GM19023 (cell line): ENCODE results near the gene ECHDC3.

Experiments used
- ATAC-seq: cut with Tn5 transposase; IDR thresholded peaks from one replicate; pipeline ENCODE4 v1.9.1; 2021; ENCODE audit warnings: mild to moderate bottlenecking, moderate library complexity; ENCODE audit not compliant: unreplicated experiment

ECHDC3 gene

DNA sequence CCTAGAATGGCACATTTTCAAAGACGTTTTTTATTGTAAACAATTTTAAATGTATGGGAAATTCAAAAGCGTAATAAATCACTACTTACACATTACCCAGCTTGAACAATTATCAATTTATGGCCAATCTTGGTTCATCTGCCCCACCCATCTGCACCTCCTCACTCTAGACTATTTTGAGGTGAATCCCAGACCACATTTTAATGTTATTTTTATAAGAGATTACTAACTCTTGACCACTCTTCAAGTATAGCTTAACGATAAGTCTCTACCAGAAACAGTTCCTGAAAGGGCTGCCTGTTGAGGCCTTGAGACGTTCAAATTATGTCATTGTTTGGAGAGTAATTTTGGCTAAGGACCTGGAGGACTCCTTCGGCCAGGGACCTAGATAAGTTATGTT, 33.2 kb downstream of the ECHDC3 start:
- ATAC-seq = no peak

DNA sequence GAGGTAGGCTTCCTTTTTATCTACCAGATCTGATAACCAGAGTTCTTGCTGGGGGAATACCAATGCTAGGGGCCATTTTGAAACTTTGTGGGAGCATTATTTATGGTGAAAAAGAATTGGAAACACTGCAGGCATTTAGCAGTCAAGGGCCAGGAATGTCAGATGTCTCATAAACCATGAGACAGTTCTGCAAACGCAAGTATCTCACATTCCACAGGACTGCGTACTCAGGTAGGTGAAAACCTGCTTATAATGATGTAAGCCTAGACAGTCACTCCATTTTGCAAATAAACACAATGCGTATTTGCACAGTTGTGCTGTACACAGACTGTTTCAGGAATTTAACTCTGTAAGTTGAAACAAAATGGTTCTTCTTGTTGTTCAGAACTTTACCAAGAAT, 33.9 kb downstream of the ECHDC3 start:
- no peak for ATAC-seq

DNA sequence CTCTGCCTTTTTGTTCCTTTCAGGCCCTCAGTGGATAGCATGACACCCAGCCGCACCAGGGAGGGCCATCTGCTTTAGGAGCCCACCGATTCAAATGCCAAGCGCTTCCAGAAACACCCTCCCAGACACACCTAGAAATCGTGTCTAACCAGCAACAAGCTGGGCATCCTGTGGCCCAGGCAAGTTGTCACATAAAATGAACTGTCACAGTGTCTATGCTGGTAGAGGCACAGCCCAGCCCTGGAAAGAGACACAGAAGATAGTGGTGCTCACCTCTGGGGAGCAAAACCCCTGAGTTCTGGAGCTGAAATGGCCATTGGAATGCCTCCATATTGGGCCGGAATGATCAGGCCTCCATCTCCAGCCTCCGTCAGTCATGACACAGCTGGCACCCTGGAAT, 38.9 kb downstream of the ECHDC3 start:
- ATAC-seq = no peak

DNA sequence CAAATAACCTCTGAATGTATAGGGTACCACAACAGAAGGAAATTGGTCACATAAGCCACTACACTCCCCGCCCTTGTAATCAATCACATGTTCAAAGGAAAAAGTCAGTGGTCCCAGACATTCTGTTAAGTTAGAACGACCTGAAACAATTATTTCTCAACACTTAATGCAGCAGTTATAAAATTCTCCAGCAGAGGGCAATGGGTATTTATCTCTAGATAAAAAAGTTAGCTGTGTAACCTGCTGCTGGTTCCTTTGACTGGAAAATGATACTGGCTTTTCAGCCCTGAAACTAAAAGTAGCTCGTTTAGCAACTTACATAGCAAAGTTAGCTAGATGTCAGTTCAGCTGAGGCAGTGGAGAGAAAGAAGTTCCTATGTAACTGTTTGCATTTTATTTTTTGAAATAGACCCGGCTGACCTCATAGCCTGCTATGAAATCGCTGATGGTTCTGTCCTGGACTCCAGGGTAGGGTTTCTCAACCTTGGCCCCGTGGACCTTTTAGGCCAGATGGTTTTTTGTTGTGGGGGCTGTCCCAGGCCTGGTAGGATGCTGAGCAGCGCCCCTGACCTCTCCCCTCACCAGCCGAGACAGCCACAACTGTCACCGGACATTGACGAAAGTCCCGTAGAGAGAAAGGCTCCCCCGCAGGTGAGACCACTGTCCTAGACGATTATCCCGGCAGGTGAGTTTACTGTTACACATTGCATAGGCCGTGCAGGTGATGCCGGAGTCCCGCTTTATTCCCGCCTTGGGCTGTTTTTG, 40.8 kb downstream of the ECHDC3 start:
- ATAC-seq = no peak

DNA sequence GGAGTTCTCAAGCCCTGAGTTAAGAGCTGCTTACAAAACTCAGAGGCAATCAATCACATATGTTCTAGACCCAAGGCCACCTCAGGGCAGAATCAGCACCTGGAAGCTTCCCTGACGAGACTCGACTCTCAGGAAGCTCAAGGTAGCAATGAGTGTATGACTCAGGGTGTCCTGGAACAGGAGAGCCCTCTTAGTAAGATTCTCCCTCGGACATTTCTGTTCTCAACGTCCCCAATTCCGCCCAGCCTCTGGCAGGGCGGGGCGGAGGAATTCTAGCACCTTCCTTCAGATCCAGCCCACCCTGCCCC, 41.3 kb downstream of the ECHDC3 start:
- ATAC-seq = no peak

DNA sequence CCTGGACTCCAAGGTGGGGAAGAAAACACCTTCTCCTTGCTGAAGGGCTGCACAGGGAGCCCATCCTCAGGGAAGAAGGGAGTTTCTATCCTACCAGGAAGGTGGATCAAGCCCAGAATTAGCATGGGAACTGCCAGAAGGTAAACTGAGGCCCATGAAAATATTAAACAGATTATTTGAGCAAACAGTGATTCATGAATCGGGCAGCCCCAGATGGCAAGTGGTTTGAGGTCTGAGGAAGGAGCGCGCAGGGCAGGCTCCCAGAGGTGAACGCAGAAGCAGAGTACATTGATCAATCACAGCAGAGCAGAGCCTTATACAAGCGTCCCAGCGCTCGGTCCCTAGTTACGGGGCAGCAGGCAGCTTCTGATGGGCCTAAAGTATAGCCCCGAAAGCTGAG, 45.2 kb downstream of the ECHDC3 start:
- ATAC-seq = no peak

DNA sequence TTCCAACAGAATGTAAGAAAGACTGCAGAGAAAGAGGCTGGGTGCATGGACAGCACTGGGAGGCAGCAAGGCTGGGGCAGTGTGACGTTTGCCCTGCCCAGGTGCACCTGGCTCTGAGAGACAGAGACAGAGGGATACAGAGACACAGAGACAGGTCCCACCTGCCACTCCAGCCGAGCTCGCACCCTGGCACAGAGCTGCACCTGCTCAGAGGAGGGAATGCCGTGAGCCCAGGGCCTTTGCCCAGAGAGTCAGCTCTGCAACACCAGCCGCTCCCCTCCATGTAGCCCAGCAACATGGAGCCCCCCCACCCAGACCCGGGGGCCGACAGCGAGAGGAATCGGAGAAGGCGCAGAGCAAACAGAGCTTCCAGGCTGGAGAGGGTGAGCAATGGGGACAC, 45.7 kb downstream of the ECHDC3 start:
- ATAC-seq = no peak

DNA sequence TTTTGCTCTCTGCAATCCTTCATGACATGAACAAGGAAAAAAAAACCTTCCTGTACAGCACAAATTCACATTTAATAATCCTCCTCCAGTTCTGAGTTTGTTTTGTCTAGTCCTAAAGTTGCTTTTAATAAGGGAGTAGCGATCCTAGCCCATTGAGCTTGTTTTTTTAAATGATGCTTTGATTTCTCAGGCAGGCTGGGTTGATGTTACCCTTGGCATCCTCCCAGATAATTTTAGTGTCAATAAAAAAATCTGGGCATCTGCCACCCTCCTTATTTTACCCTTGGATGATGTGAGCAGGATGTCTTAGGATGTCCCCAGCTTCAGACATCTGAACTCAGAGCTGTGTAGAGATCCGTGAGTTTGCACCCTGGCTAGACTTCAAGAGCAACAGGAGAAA, 47.1 kb downstream of the ECHDC3 start:
- ATAC-seq = no peak

DNA sequence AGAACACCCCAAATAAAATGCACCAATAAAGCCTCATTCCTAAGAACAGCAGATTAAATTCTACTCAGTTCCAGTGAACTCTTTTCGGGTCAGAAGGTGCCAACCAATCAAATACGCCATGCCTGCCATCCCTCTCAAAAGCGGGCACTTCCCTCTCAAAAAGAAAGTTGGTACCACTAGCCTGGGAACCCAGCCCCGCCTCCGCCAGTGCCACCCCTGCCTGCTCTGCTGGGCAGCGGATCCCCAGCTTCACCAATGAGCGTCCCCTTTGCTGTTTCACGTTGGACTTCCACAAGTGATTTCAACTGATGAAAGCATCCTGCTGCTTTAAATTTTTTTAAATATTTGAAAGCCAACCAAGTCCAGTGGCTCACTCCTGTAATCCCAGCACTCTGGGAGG, 47.8 kb downstream of the ECHDC3 start:
- no peak for ATAC-seq

DNA sequence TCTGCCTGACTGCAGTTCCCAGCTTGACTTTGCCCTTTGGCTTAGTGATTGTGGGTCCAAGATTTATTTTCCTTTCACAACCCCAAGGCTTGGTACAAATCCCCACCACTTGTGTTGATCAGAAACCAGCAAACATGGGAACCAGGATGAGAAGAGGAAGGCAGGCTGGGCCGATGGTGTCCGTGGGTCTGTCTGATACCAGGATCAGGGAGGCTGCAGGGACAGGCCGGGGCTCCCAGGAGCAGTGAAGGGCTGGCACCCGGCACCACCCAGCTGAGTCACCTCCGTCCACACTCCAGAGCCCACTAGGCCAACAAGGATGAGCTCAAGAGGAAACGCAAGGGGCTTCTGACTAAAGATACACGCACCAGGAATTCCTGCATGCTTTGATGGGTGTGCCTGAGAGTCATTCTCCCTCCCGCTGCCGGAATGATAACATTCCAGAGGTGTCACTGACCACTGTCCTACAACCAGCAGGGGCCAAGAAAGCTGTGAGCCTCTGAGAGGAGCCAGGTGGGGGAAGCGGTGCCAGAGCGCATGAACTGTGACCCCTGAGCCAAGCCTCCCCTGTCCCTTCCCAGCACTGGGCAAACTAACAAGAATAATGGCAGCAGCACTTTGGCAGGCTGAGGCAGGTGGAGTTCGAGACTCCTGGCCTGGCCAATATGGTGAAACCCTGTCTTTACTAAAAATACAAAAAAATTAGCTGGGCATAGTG, 51.7 kb downstream of the ECHDC3 start:
- no peak for ATAC-seq

DNA sequence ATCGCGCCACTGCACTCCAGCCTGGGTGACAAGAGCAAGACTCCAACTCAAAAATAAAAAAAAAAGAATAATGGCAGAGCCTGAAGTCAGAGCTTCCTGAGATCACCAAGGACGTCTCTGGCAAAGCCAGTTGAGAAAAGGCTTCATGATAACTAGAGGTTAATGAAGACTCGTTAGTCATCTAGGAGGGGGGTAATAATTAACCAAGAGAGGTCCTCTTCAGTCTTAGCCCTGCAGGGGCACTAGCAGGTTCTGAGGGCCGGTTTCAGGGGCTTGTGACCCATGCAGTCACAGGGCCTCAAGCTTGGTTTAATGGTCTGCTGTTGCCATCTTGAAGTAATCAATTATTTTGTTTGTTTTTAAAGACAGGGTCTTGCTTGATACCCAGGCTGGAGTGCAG, 52.4 kb downstream of the ECHDC3 start:
- no peak for ATAC-seq

DNA sequence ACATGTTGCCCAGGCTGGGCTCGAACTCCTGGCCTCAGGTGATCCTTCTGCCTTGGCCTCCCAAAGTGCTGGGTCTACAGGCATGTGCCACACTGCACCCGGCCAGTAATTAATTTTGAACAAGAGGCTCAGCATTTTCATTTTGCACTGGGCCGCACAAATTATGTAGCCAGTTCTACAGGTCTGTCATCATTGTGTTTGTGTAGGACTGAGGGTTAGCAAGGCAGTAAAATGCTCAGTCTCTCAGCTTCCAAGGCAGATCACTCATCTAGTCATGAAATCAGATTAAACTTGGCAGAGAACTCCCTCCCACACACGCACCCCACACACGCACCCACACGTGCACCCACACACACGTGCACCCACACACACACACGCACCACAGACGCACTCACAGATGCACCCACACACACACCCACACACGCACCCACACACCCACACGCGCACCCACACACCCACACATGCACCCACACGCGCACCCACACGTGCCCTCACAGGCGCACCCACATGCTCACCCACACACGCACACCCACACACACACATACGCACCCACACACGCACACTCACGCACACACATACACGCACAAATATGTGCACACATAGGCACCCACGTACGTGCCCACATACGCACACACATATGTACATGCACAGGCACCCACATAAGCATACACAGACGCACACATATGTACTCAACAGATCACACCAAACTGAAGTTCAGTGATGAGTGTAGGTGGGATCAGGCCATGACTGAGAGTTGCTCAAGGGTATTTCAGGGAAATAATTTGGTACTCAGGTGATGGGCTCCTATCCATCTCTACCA, 53.1 kb downstream of the ECHDC3 start:
- no peak for ATAC-seq

DNA sequence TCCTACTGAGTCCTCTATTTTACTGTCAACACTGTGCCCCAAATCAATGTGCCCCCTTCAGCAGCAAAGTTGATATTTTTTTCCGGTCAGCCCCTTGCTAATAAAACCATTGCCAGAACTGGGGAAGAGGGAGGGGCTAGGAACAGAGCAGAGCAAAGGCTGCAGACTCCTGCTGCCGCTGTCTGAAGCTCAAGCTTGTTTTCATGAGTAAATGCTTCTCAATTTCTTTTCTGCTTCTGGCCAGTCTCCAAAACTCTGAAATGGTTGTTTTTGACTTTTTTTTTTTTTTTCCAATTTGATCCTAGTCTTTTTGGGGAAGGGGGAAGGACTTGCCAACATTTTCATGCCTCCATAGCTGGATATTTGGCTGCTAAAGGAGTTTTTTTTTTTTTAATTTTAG, 54.3 kb downstream of the ECHDC3 start:
- ATAC-seq = no peak

DNA sequence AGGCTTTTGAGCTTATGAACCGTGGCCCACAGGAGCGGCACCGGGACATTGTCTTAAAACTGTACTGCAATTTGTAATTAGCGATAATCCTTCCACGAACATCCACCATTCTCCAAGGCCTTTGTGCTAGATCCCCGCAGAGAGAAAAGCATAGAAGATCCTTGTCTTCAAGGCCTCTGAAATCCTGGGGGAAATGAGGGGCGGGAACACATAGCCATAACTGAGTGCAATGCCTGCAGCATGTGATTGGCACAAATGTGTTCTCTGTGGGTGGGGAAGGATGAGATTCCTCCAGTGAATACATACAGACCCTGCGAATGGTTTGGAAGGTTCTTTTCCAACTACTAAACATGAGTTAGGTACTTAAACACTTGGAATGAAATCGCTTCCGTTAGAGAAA, 55.1 kb downstream of the ECHDC3 start:
- no peak for ATAC-seq

DNA sequence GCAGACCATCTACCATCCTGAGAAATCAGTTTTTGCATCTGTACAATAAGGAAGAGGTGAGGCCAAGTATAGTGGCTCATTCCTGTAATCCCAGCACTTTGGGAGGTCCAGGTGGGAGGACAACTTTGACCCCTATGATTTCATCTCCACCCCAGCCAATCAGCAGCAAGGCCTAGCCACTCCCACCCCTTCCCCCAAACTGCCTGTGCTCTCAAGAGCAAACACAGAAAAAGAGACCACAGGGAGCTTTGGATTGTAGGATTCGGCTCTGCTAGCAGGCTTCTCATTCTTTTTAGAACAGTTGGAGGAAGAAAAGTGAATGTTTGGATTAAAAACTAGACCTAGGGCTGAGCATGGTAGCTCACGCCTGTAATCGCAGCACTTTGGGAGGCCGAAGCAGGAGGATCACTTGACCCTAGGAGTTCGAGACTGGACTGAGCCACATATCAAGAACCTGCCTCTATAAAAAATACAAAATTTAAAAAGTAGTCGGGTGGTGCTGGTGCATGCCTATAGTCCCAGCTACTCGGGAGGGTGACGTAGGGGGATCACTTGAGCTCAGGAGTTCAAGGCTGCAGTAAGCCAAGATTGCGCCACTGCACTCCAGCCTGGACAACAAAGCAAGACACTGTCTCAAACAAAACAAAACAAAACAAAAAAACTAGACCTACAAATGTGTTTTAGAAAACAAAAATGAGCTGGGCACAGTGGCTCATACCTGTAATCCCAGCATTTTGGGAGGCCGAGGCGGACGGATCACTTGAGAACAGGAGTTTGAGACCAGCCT, 55.9 kb downstream of the ECHDC3 start:
- ATAC-seq = no peak

DNA sequence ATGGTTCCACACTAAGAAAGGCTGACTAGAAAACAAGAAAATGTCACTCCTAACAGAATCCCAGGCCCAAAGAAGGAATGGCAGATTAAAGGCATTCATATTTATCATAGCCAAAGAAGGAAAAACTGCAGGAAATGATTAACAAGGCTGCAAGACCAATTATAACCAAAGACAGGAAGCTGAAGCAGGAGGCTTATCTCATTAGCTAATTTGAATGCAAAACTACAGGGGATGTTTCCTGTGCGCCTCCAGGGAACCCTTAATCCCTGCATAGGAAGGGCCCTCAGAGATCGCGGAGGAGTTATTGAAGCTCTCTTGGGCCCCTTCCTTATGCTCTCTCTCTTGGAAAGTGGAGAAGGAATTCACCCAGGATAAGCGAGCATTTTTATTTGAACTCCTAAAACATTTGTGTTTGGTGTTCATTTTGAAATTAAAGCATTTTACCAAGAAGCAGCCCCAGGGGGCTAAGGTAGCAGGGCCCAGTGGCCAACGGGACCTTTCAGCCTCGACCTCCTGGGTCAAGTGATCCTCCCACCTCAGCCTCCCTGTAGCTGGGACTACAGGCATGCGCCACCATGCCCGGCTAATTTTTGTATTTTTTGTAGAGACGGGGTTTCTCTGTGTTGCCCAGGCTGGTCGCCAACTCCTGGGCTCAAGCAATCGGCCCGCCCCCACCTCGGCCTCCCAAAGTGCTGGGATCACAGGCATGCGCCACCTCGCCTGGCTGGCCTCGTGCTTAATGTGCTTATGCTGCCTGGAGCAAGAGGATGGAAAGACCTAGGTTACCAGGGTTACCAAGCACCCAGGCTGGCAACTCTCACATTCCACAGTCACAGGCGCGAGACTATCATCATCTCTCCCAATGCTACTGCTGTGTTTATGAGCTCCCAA, 56.9 kb downstream of the ECHDC3 start:
- no peak for ATAC-seq

DNA sequence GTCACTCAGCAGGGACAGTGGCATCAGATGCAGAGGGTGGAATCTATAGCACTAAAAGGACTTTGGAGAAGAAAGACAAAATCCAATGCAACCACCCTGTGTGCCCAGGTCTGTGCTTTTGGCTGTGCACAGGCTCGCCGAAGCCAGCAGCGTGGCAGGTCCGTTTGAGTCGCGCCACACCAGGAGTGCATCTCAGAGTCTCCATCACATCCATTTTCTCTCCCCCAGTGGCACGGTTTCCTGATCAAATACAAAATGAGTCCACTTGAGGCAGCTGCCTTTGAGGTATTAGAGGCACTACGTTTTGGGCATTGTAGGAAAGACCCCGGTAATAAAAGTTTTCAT, 57.5 kb downstream of the ECHDC3 start:
- ATAC-seq = no peak

DNA sequence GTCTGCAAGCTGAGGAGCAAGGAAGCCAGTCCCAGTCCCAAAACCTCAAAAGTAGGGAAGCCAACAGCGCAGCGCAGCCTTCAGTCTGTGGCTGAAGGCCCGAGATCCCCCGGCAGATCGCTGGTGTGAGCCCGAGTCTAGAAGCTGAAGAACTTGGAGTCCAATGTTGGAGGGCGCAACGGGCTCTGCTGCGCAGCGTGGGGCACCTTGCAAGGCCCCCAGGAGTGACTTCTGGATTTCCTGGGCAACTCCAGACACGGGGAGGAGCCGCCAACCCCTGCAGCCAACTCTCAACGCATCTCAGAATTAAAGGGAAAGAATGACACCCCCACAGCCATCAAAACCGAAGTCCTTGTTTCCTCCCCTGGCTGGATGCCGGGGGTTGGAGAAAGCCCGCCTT, 62.2 kb downstream of the ECHDC3 start:
- no peak for ATAC-seq

DNA sequence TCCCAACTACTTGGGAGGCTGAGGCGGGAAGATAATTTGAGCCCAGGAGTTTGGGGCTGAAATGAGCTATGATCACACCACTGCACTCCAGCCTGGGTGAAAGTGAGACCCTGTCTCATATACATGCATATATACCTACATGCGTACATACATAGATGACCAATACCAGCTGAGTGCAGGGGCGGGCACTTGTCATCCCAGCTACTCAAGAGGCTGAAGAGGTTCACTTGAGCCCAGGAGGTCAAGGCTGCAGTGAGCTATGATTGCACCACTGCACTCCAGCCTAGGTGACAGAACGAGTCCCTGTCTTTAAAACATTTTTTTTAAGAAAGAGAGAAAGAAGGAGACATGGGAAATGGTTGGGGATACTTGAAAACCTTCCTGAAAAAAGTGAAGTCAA, 63.6 kb downstream of the ECHDC3 start:
- ATAC-seq = no peak

DNA sequence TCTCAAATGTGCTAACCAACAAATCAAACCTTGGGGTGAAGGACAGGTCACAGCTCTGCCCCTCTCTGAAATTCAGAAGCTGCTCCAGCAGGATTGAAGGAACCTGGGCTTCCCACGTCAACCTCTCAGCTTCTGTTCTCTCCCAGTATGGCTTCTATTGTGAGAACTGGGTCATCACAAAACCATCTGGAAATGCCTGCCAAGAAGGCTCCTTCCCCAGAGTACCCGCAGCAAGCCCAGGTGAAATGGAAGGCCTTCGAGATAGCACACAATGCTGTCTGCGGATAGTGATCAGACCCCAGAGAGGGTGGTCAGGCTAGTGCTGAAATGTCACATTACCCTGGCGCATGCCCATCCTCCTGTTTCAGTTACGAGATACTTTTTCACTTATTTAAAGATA, 64.5 kb downstream of the ECHDC3 start:
- ATAC-seq = no peak
